ENCODE measurements around the gene PARD3.
A peak's percentile ranks its signal among the peaks of the same experiment; 100 is the strongest.

Gene PARD3

GRCh38 chr10:34641147-34641912 is 173.8 kb downstream of the PARD3 start:
- Mint-ChIP-seq H3K9me3 (no peaks in the 10 kb centered on the region), H3K4me3 (no peak overlapping the region), H3K4me1 (ENCODE audit: low read depth in 2 of 2) (peaks cover 6 to 9% of the 10 kb centered on the region in 2 donors), H3K36me3 (ENCODE audit: insufficient read depth) (no peaks in the 10 kb centered on the region), H3K27ac (no peak overlapping the region), H3K27me3 (peaks cover 6 to 21% of the 10 kb centered on the region in 2 donors)
- no peak for DNase-seq
- no peak for ATAC-seq (replicated peaks)

DNA sequence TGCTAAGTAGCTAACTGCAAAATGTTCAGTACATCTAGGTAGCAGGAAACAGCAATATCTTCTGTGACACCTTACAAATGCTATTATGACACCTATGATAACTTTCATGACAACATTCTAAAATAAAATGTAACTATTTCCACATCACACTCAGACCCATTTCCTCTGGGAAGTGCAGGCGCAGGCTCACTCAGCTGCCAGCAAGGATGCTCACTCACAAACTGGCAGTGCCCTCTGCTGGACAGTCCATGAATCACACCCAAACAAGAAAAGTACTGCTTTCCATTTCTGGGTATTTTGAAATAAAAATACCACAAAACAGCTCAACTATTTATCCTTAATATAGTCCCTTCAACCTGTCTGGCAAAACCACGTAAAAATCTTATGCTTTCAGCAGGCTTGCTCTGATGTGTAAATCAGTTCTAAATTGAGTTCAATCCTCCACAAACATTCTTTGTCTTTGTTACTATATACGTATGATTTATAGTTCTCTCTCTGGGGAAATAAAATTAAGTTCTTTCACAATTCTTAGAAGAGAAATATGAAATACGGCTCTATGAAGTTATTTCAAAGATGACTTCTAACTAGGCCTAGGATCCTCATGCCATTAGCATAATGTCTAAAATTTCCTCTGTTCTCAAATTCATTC is 176.6 kb downstream of the PARD3 start:
- H3K36me3 Mint-ChIP-seq (ENCODE audit: insufficient read depth): no peaks in the 10 kb centered on the region
- H3K4me3 Mint-ChIP-seq: no peak overlapping the region
- peak; percentile 40 to 52 (median 42) for DNase-seq
- no peaks in the 10 kb centered on the region for H3K9me3 Mint-ChIP-seq
- H3K27ac Mint-ChIP-seq: no peak overlapping the region
- ATAC-seq (replicated peaks): peak; percentile 53
- peaks cover 6 to 34% of the 10 kb centered on the region in 2 donors for H3K27me3 Mint-ChIP-seq
- peaks cover 6 to 9% of the 10 kb centered on the region in 2 donors for H3K4me1 Mint-ChIP-seq (ENCODE audit: low read depth in 2 of 2)

DNA sequence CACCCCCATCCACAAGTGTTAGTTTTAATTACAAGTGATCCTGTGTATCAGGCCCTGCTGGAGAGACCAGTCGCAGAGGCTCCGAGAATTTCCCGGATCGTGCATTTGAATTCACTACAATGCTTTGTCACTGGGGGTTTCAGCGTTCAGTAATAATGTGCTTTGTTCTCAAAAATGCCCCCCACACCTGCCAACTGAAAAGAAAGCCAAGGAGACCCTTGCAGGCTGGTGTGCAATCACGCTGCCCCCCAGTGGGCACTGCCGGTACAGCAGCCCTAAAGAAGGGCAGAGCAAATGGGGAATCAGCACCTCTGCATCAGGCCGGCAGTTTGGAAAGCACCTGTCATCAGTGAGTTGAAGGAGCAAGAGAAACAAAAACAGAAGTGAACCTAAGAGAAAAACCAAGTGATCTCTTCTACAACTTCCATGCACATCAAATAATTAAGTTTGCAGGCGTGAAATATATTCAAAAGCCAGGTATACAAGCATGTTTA is 177.6 kb downstream of the PARD3 start:
- no peak overlapping the region for H3K27ac Mint-ChIP-seq
- H3K36me3 Mint-ChIP-seq (ENCODE audit: insufficient read depth): no peaks in the 10 kb centered on the region
- H3K9me3 Mint-ChIP-seq: no peaks in the 10 kb centered on the region
- H3K4me1 Mint-ChIP-seq (ENCODE audit: low read depth in 2 of 2): peaks cover 6 to 9% of the 10 kb centered on the region in 2 donors
- ATAC-seq (replicated peaks): peak; percentile 69
- peak; percentile 36 to 53 (median 37) for DNase-seq
- H3K27me3 Mint-ChIP-seq: peaks cover 0 to 29% of the 10 kb centered on the region in 2 donors
- H3K4me3 Mint-ChIP-seq: no peak overlapping the region

DNA sequence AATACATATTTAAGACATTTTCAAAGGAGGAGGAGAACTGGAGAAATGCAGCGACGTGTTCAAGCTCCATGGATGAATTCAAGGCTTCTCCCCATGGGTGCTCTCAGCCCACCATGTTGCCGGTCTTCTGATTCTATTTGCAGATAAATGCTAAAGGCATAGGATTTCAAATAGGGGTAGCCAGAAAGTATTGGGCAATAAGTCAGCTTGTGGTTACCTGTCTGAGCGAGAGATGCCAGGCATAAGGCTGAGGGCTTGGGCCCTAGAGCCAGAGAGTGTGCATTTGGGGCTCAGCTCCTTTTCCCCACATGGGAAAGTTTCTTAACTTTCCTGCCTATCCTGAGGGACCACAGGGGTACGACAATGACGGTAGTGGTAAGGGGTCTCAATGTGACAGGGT is 180.0 kb downstream of the PARD3 start:
- Mint-ChIP-seq H3K27me3 (peaks cover 0 to 27% of the 10 kb centered on the region in 2 donors), H3K9me3 (no peaks in the 10 kb centered on the region), H3K4me3 (no peak overlapping the region), H3K36me3 (ENCODE audit: insufficient read depth) (no peaks in the 10 kb centered on the region), H3K27ac (no peak overlapping the region), H3K4me1 (ENCODE audit: low read depth in 2 of 2) (peaks cover 6 to 9% of the 10 kb centered on the region in 2 donors)
- ATAC-seq (replicated peaks) (no peak), DNase-seq (no peak)

DNA sequence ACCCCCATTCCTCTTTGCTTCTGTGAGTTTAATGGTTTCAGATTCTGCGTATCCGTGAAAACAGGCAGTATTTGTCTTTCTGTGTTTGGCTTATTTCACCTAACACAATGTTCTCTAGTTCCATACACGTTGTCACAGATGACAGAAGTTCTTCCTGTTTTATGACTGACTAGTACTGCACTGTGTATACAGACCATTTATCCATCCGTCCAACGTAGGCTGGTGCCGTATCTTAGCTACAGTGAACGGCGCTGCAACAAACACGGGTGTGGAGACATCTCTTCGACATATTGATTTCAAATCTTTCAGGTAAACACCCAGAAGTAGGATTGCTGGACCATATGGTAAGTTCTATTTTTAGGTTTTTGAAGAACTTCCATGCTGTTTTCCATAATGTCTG is 181.7 kb downstream of the PARD3 start:
- Mint-ChIP-seq H3K9me3 (no peaks in the 10 kb centered on the region), H3K36me3 (ENCODE audit: insufficient read depth) (no peaks in the 10 kb centered on the region), H3K27me3 (peaks cover 3 to 28% of the 10 kb centered on the region in 2 donors), H3K4me3 (no peak overlapping the region), H3K27ac (no peak overlapping the region), H3K4me1 (ENCODE audit: low read depth in 2 of 2) (peaks cover 1 to 8% of the 10 kb centered on the region in 2 donors)
- DNase-seq: no peak
- no peak for ATAC-seq (replicated peaks)

DNA sequence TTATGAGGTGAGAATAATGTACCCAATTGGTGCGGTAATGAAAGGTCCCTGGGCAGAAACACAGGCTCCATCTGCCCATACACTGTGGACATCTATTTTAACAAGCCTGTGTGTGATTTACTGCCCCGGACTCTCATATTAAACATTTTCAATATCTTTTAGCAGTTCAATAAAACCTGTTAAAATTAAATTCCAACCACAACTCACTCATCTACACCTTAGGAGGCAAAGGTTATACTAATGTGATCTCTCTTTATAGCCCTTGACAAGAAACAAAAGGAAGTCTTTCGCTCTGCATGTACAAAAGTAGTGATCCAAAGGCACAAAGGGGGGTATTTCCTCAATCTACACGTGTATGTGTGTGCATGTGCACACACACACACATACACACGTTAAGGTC is 186.0 kb downstream of the PARD3 start:
- Mint-ChIP-seq H3K27me3 (peaks cover 12 to 34% of the 10 kb centered on the region in 2 donors), H3K4me3 (no peak overlapping the region), H3K9me3 (no peaks in the 10 kb centered on the region), H3K4me1 (ENCODE audit: low read depth in 2 of 2) (no peaks in the 10 kb centered on the region), H3K27ac (no peak overlapping the region), H3K36me3 (ENCODE audit: insufficient read depth) (no peaks in the 10 kb centered on the region)
- no peak for DNase-seq
- ATAC-seq (replicated peaks): no peak

DNA sequence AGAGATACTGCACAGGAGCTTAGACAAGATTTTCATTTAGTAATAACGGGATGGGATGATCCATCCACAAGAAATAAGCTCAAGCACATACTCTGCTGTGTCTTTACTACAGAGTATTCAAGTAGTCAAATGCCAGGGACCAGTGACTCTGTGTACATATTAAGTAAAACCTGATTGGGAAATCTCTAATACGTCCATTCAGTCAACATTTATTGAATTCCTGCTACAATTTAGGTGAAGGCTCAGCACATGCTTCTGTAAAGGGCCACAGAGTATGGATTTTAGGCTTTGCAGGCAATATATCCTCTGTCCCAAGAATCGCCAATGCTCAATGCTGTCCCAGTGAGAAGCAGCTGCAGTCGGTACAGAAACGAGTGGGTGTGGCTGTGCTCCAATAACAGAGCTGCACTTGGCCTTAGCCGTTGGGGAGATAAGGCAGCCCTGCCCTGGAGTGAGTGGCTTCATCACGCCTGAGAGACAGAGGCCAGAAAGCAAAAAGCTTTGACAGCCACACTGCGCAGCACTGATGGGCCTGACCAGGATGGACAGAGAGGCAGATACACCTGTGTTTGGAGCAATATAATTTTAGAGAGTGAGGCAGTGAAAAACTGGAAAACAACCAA is 186.8 kb downstream of the PARD3 start:
- H3K4me1 Mint-ChIP-seq (ENCODE audit: low read depth in 2 of 2): no peaks in the 10 kb centered on the region
- peaks cover 12 to 27% of the 10 kb centered on the region in 2 donors for H3K27me3 Mint-ChIP-seq
- no peaks in the 10 kb centered on the region for H3K9me3 Mint-ChIP-seq
- no peak overlapping the region for H3K27ac Mint-ChIP-seq
- H3K36me3 Mint-ChIP-seq (ENCODE audit: insufficient read depth): no peaks in the 10 kb centered on the region
- DNase-seq (no peak), ATAC-seq (replicated peaks) (no peak)
- H3K4me3 Mint-ChIP-seq: no peak overlapping the region

GRCh38 chr10:34627741-34628140 is 187.4 kb downstream of the PARD3 start:
- H3K27ac Mint-ChIP-seq: no peak overlapping the region
- DNase-seq (no peak), ATAC-seq (replicated peaks) (no peak)
- H3K4me1 Mint-ChIP-seq (ENCODE audit: low read depth in 2 of 2): no peaks in the 10 kb centered on the region
- no peaks in the 10 kb centered on the region for H3K9me3 Mint-ChIP-seq
- peaks cover 12 to 26% of the 10 kb centered on the region in 2 donors for H3K27me3 Mint-ChIP-seq
- H3K36me3 Mint-ChIP-seq (ENCODE audit: insufficient read depth): no peaks in the 10 kb centered on the region
- no peak overlapping the region for H3K4me3 Mint-ChIP-seq

GRCh38 chr10:34627331-34627730 is 187.8 kb downstream of the PARD3 start:
- H3K27ac Mint-ChIP-seq: no peak overlapping the region
- H3K4me3 Mint-ChIP-seq: no peak overlapping the region
- H3K36me3 Mint-ChIP-seq (ENCODE audit: insufficient read depth): no peaks in the 10 kb centered on the region
- peaks cover 12 to 22% of the 10 kb centered on the region in 2 donors for H3K27me3 Mint-ChIP-seq
- no peak for ATAC-seq (replicated peaks)
- H3K4me1 Mint-ChIP-seq (ENCODE audit: low read depth in 2 of 2): no peaks in the 10 kb centered on the region
- no peak for DNase-seq
- H3K9me3 Mint-ChIP-seq: no peaks in the 10 kb centered on the region

DNA sequence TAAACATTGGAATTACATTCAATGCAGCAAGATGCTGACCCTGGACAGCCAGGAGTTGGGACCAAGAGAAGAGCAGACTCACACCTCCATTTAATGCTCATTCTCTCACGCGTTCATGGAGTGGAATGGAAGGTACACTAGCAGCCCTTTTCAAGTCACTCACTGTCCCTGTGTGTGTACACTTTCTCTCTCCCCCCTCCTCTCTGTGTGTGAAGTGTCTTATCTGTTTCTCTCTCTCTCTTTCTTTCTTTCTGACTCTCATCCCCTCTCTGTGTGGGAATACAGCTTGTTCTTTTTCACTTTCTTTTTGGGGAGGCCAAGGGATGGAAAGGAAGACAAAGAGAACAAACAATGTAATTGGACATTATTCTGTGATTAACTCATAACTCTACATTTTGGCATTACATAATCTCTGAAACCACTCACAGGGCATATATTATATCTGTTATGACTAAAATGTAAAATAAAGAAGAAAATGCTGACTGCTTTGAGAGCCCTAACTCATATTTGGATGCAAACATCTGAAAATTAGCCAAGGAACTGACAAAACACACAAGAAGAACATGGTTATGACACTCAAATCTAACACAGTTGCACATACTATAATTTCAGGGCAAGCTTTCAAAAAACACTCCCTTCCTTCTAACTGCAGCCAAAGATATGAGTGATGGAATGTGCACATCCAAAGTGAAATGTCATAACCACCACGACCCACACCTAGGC is 188.8 kb downstream of the PARD3 start:
- DNase-seq (no peak), ATAC-seq (replicated peaks) (no peak)
- Mint-ChIP-seq H3K4me1 (ENCODE audit: low read depth in 2 of 2) (no peaks in the 10 kb centered on the region), H3K9me3 (no peaks in the 10 kb centered on the region), H3K4me3 (no peak overlapping the region), H3K27me3 (peaks cover 12 to 17% of the 10 kb centered on the region in 2 donors), H3K27ac (no peak overlapping the region), H3K36me3 (ENCODE audit: insufficient read depth) (no peaks in the 10 kb centered on the region)

- H3K27ac Mint-ChIP-seq: no peak overlapping the region
- ATAC-seq (replicated peaks): no peak
- H3K4me3 Mint-ChIP-seq: no peak overlapping the region
- peaks cover 17 to 18% of the 10 kb centered on the region in 2 donors for H3K27me3 Mint-ChIP-seq
- H3K9me3 Mint-ChIP-seq: no peaks in the 10 kb centered on the region
- DNase-seq: no peak
- H3K36me3 Mint-ChIP-seq (ENCODE audit: insufficient read depth): no peaks in the 10 kb centered on the region
- H3K4me1 Mint-ChIP-seq (ENCODE audit: low read depth in 2 of 2): no peaks in the 10 kb centered on the region
Observed at GRCh38 chr10:34624323-34625153, 190.6 kb downstream of the PARD3 start.

DNA sequence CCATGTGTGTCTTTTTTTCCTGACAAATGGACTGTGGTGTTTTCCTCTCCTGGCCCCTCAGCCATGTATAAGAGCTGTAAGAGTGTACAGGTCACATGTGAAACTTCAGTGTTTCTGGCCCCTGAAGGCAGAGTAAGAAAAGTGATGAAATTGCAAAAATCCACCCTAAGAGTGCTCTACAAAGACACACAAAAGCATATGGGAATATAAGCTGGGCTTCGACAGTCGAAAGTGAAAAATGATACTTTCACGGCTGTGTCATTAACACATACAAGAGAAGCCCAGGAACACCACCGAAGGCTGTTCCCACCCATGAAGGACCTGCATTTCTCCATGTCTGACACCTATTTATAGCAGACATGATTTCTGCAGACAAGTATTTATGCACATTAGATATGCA is 192.2 kb downstream of the PARD3 start:
- H3K4me3 Mint-ChIP-seq: no peak overlapping the region
- ATAC-seq (replicated peaks) (no peak), DNase-seq (no peak)
- no peaks in the 10 kb centered on the region for H3K9me3 Mint-ChIP-seq
- no peaks in the 10 kb centered on the region for H3K4me1 Mint-ChIP-seq (ENCODE audit: low read depth in 2 of 2)
- peaks cover 11 to 12% of the 10 kb centered on the region in 2 donors for H3K27me3 Mint-ChIP-seq
- H3K27ac Mint-ChIP-seq: no peak overlapping the region
- no peaks in the 10 kb centered on the region for H3K36me3 Mint-ChIP-seq (ENCODE audit: insufficient read depth)

Data from effector memory CD8-positive, alpha-beta T cell (primary cell).